ENCODE data around the gene ANKIB1. TPM values are rescaled to one million over a fixed set of nuclear protein-coding genes. Genes with fewer than 3 reads are reported as not detected.

Gene ANKIB1
- total and polyA plus RNA-seq, 7 donors = 4.9 to 31.9 (median 23.3) TPM

GRCh38 chr7:92282221-92282814 lies 36.5 kb downstream of the ANKIB1 start:
- intact Hi-C loops (cut with DNase I) = no loop called here
- peaks cover 22% of the 10 kb centered on the region for H3K4me1 ChIP-seq
- ATAC-seq = no peak
- TF ChIP-seq, protein P1, sequence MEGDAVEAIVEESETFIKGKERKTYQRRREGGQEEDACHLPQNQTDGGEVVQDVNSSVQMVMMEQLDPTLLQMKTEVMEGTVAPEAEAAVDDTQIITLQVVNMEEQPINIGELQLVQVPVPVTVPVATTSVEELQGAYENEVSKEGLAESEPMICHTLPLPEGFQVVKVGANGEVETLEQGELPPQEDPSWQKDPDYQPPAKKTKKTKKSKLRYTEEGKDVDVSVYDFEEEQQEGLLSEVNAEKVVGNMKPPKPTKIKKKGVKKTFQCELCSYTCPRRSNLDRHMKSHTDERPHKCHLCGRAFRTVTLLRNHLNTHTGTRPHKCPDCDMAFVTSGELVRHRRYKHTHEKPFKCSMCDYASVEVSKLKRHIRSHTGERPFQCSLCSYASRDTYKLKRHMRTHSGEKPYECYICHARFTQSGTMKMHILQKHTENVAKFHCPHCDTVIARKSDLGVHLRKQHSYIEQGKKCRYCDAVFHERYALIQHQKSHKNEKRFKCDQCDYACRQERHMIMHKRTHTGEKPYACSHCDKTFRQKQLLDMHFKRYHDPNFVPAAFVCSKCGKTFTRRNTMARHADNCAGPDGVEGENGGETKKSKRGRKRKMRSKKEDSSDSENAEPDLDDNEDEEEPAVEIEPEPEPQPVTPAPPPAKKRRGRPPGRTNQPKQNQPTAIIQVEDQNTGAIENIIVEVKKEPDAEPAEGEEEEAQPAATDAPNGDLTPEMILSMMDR (IDR thresholded peaks at IDR 0.05) = no peak
- no peak overlapping the region for H3K27ac ChIP-seq
- WGBS, 3 donors = 76 to 88% (median 80%) methylated on average over 6 of the region's 6 CpGs
- H3K36me3 ChIP-seq (ENCODE audit: insufficient read depth in 1 of 2, low read depth in 1 of 2) = no peaks in the 10 kb centered on the region
- no peaks in the 10 kb centered on the region for H3K27me3 ChIP-seq (ENCODE audit: insufficient read depth in 3 of 3, low read length in 2 of 3)
- H3K9me3 ChIP-seq = no peaks in the 10 kb centered on the region
- no peak for DNase-seq
- no peak overlapping the region for H3K4me3 ChIP-seq

DNA sequence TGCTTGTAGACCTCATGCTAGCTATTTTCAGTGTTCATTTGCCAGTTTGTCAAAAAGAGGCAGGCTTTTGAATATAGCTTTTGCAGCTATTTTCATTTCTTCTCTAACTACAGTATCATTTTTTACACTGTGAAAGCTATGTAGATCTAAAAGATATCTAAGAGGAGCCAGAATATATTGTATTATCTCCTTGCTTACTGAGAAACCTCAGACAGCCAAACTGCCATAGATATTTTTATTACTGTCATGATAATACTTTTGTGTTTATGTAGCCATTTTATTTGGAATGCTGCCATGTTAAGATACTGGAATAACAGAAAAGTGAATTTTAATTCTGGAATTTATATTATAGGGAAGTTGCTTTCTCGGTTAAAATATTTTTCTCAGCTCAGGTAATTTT lies 37.2 kb downstream of the ANKIB1 start:
- no peak for ATAC-seq
- Histone ChIP-seq H3K4me1 (peaks cover 22% of the 10 kb centered on the region), H3K27me3 (ENCODE audit: insufficient read depth in 3 of 3, low read length in 2 of 3) (no peaks in the 10 kb centered on the region), H3K27ac (no peak overlapping the region), H3K9me3 (no peaks in the 10 kb centered on the region), H3K4me3 (no peak overlapping the region), H3K36me3 (ENCODE audit: insufficient read depth in 1 of 2, low read depth in 1 of 2) (no peaks in the 10 kb centered on the region)
- intact Hi-C loops (cut with DNase I) = no loop called here
- 74 to 80% (median 78%) methylated on average over 1 of the region's 1 CpG for WGBS, 3 donors
- TF ChIP-seq, protein P1 (IDR thresholded peaks at IDR 0.05) = no peak
- no peak for DNase-seq

DNA sequence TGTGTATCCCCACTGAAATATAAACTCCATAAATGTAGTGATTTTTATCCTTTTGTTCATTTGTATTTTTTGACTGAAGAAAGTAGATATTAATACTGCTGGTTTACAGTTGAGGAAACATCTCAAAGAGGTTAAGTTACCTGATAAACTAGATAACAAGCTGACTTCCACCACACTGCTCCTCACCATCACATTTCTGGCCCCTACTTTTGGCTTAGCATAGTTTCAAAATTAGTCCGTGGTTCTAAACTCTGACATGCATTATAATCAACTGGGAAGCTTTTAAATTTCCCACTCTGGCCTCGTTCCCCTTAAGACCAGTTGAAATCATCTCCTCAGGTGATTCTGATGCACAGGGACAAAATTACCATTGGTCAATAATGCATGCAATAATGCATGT lies 43.5 kb downstream of the ANKIB1 start:
- DNase-seq = no peak
- Histone ChIP-seq H3K4me3 (no peak overlapping the region), H3K27ac (no peak overlapping the region), H3K27me3 (ENCODE audit: insufficient read depth in 3 of 3, low read length in 2 of 3) (no peaks in the 10 kb centered on the region), H3K9me3 (no peaks in the 10 kb centered on the region), H3K4me1 (no peaks in the 10 kb centered on the region), H3K36me3 (ENCODE audit: insufficient read depth in 1 of 2, low read depth in 1 of 2) (no peaks in the 10 kb centered on the region)
- intact Hi-C loops (cut with DNase I) = no loop called here
- TF ChIP-seq, protein P1 (IDR thresholded peaks at IDR 0.05) = no peak
- no peak for ATAC-seq
- 86 to 89% (median 88%) methylated on average over 2 of the region's 2 CpGs for WGBS, 3 donors

- 81 to 87% (median 83%) methylated on average over 3 of the region's 3 CpGs for WGBS, 3 donors
- Histone ChIP-seq H3K9me3 (no peaks in the 10 kb centered on the region), H3K4me1 (peaks cover 13% of the 10 kb centered on the region), H3K27ac (no peak overlapping the region), H3K27me3 (ENCODE audit: insufficient read depth in 3 of 3, low read length in 2 of 3) (no peaks in the 10 kb centered on the region), H3K36me3 (ENCODE audit: insufficient read depth in 1 of 2, low read depth in 1 of 2) (peaks cover 0 to 4% of the 10 kb centered on the region in 2 donors), H3K4me3 (no peak overlapping the region)
- TF ChIP-seq, protein P1 (IDR thresholded peaks at IDR 0.05) = no peak
- ATAC-seq (no peak), DNase-seq (no peak)
- intact Hi-C loops (cut with DNase I) = no loop called here
These were observed 47.2 kb downstream of the ANKIB1 start for GRCh38 chr7:92292981-92293380.
